ENCODE data around the gene GSPT2. TPM values are rescaled to one million over a fixed set of nuclear protein-coding genes. Genes with fewer than 3 reads are reported as not detected.

Gene GSPT2
- polyA plus RNA-seq, 4 donors, result 1.1 to 12.9 (median 3.5) TPM

DNA sequence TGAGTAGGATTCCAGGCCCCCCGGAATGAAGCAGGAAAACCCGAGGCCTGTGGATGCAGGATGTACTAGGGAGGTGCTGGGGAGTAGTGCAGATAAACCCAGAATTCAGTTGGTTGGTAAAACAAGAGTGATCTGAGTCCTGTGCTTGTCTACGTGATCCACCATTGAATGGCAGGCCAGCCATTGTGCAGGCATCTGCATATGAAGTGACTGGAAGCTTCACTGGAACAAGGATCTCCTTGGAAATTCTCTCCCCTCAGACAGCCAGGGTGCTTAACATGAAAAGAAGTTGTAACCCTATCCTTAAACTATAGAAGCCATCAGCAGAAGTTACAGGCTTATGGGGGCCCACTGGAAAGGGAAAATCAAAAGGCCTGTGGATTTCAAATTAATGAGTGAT lies 656 bp upstream of the GSPT2 start:
- 70 to 93% (median 92%) methylated on average over 3 of the region's 3 CpGs for WGBS, 3 donors
- DNase-seq, result no peak
- FAIRE-seq, result no peak
- Histone ChIP-seq H3K9me3 (ENCODE audit: control insufficient read depth in 2 of 2, insufficient read depth in 1 of 2, low read depth in 1 of 2, low read length in 1 of 2) (peaks cover 0 to 5% of the 10 kb centered on the region in 2 donors), H3K4me3 (ENCODE audit: low read depth in 1 of 3, low read length in 3 of 3) (no peak overlapping the region), H3K4me1 (ENCODE audit: control insufficient read depth in 3 of 3, insufficient read depth in 2 of 3, low read depth in 1 of 3, low read length in 2 of 3) (no peaks in the 10 kb centered on the region), H3K36me3 (ENCODE audit: control insufficient read depth in 3 of 3, insufficient read depth in 2 of 3, low read depth in 1 of 3, low read length in 3 of 3) (no peaks in the 10 kb centered on the region), H3K27ac (ENCODE audit: low read depth in 1 of 3, low read length in 2 of 3) (no peak overlapping the region), H3K27me3 (ENCODE audit: control insufficient read depth in 3 of 3, insufficient read depth in 3 of 3, low read length in 3 of 3) (peaks cover 0 to 2% (median 2%) of the 10 kb centered on the region in 3 donors)

DNA sequence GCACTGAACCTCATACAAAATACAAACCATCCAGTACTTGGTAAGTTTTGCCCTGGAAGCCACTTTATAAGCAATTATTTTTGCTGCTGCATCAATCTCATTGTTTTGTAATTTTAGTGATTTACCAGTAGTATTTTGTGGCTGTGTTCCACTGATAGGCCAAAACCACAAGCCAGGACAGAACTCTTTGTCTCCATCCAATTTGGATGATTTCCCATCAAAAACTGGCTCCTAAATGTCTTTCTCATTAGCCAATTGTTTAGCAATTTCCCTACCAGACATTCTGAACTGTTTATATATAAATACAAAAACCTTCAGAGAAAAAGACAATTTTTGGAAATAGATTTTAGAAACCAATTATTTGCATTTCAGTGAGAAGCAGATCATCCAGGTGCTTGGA lies 4.4 kb downstream of the GSPT2 start:
- H3K36me3 ChIP-seq (ENCODE audit: control insufficient read depth in 3 of 3, insufficient read depth in 2 of 3, low read depth in 1 of 3, low read length in 3 of 3), result no peaks in the 10 kb centered on the region
- no peak overlapping the region for H3K4me3 ChIP-seq (ENCODE audit: low read depth in 1 of 3, low read length in 3 of 3)
- no peaks in the 10 kb centered on the region for H3K4me1 ChIP-seq (ENCODE audit: control insufficient read depth in 3 of 3, insufficient read depth in 2 of 3, low read depth in 1 of 3, low read length in 2 of 3)
- FAIRE-seq, result no peak
- H3K27me3 ChIP-seq (ENCODE audit: control insufficient read depth in 3 of 3, insufficient read depth in 3 of 3, low read length in 3 of 3), result no peaks in the 10 kb centered on the region
- H3K9me3 ChIP-seq (ENCODE audit: control insufficient read depth in 2 of 2, insufficient read depth in 1 of 2, low read depth in 1 of 2, low read length in 1 of 2), result peaks cover 0 to 5% of the 10 kb centered on the region in 2 donors
- DNase-seq, result no peak
- H3K27ac ChIP-seq (ENCODE audit: low read depth in 1 of 3, low read length in 2 of 3), result no peak overlapping the region

GRCh38 chrX:51759055-51759839 lies 16.0 kb downstream of the GSPT2 start:
- no peaks in the 10 kb centered on the region for H3K4me1 ChIP-seq (ENCODE audit: control insufficient read depth in 3 of 3, insufficient read depth in 2 of 3, low read depth in 1 of 3, low read length in 2 of 3)
- no peaks in the 10 kb centered on the region for H3K27me3 ChIP-seq (ENCODE audit: control insufficient read depth in 3 of 3, insufficient read depth in 3 of 3, low read length in 3 of 3)
- H3K4me3 ChIP-seq (ENCODE audit: low read depth in 1 of 3, low read length in 3 of 3), result no peak overlapping the region
- WGBS, 3 donors, result 49 to 68% (median 64%) methylated on average over 6 of the region's 6 CpGs
- DNase-seq, result no peak
- FAIRE-seq, result no peak
- H3K27ac ChIP-seq (ENCODE audit: low read depth in 1 of 3, low read length in 2 of 3), result no peak overlapping the region
- H3K9me3 ChIP-seq (ENCODE audit: control insufficient read depth in 2 of 2, insufficient read depth in 1 of 2, low read depth in 1 of 2, low read length in 1 of 2), result no peaks in the 10 kb centered on the region
- H3K36me3 ChIP-seq (ENCODE audit: control insufficient read depth in 3 of 3, insufficient read depth in 2 of 3, low read depth in 1 of 3, low read length in 3 of 3), result no peaks in the 10 kb centered on the region

DNA sequence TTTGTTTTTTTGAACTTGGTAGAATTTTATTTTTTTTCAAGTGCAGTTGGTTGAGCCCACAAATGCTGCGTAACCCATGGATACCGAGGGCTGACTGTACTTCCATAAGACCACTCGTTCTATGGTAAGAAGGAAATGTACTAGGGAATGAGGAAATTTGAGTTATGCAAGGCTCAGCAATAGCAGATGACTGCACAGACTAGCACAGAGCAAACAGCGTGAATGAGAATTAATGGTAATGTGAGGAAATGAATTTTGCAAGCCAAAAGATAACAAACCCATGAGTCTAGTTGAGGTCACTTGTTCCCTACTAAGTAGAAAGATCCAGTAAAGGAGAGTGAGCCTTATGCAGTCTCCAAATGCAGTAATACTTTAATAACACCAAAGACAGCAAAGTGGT lies 17.4 kb downstream of the GSPT2 start:
- WGBS, 3 donors, result 72 to 86% (median 84%) methylated on average over 4 of the region's 4 CpGs

DNA sequence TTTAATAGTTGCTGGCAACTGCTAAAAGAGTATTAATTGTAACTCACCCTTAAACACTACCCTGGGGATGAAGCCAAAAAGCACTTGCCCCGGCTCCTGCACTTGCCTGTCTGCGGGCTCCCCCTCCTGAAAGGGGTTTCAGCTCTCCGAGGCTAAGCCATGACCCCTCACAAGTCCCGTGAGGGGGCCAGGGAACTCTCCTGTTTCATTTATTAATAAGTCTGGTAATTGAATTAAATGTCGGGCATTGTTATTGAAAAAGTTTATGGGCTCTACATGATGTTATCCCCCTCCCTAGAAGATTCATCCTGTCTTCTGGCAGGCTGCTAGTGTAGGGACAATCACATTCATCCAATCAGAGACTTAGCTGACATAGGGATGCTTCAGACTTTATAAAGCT lies 23.3 kb downstream of the GSPT2 start:
- no peak overlapping the region for H3K4me3 ChIP-seq (ENCODE audit: low read depth in 1 of 3, low read length in 3 of 3)
- DNase-seq (no peak), FAIRE-seq (no peak)
- H3K27me3 ChIP-seq (ENCODE audit: control insufficient read depth in 3 of 3, insufficient read depth in 3 of 3, low read length in 3 of 3), result no peaks in the 10 kb centered on the region
- H3K36me3 ChIP-seq (ENCODE audit: control insufficient read depth in 3 of 3, insufficient read depth in 2 of 3, low read depth in 1 of 3, low read length in 3 of 3), result no peaks in the 10 kb centered on the region
- no peak overlapping the region for H3K27ac ChIP-seq (ENCODE audit: low read depth in 1 of 3, low read length in 2 of 3)
- H3K9me3 ChIP-seq (ENCODE audit: control insufficient read depth in 2 of 2, insufficient read depth in 1 of 2, low read depth in 1 of 2, low read length in 1 of 2), result no peaks in the 10 kb centered on the region
- no peaks in the 10 kb centered on the region for H3K4me1 ChIP-seq (ENCODE audit: control insufficient read depth in 3 of 3, insufficient read depth in 2 of 3, low read depth in 1 of 3, low read length in 2 of 3)
- WGBS, 3 donors, result 66 to 74% (median 74%) methylated on average over 5 of the region's 5 CpGs

More for the DNA sequence above, 17.4 kb downstream of the GSPT2 start:
- Histone ChIP-seq H3K36me3 (ENCODE audit: control insufficient read depth in 3 of 3, insufficient read depth in 2 of 3, low read depth in 1 of 3, low read length in 3 of 3) (no peaks in the 10 kb centered on the region), H3K9me3 (ENCODE audit: control insufficient read depth in 2 of 2, insufficient read depth in 1 of 2, low read depth in 1 of 2, low read length in 1 of 2) (no peaks in the 10 kb centered on the region), H3K27ac (ENCODE audit: low read depth in 1 of 3, low read length in 2 of 3) (no peak overlapping the region), H3K27me3 (ENCODE audit: control insufficient read depth in 3 of 3, insufficient read depth in 3 of 3, low read length in 3 of 3) (no peaks in the 10 kb centered on the region), H3K4me1 (ENCODE audit: control insufficient read depth in 3 of 3, insufficient read depth in 2 of 3, low read depth in 1 of 3, low read length in 2 of 3) (no peaks in the 10 kb centered on the region), H3K4me3 (ENCODE audit: low read depth in 1 of 3, low read length in 3 of 3) (no peak overlapping the region)
- FAIRE-seq (no peak), DNase-seq (no peak)

- no peaks in the 10 kb centered on the region for H3K27me3 ChIP-seq (ENCODE audit: control insufficient read depth in 3 of 3, insufficient read depth in 3 of 3, low read length in 3 of 3)
- DNase-seq (no peak), FAIRE-seq (no peak)
- H3K4me3 ChIP-seq (ENCODE audit: low read depth in 1 of 3, low read length in 3 of 3), result no peak overlapping the region
- H3K9me3 ChIP-seq (ENCODE audit: control insufficient read depth in 2 of 2, insufficient read depth in 1 of 2, low read depth in 1 of 2, low read length in 1 of 2), result no peaks in the 10 kb centered on the region
- WGBS, 3 donors, result 20 to 28% (median 27%) methylated on average over 3 of the region's 3 CpGs
- no peak overlapping the region for H3K27ac ChIP-seq (ENCODE audit: low read depth in 1 of 3, low read length in 2 of 3)
- H3K36me3 ChIP-seq (ENCODE audit: control insufficient read depth in 3 of 3, insufficient read depth in 2 of 3, low read depth in 1 of 3, low read length in 3 of 3), result no peaks in the 10 kb centered on the region
- no peaks in the 10 kb centered on the region for H3K4me1 ChIP-seq (ENCODE audit: control insufficient read depth in 3 of 3, insufficient read depth in 2 of 3, low read depth in 1 of 3, low read length in 2 of 3)
Observed at GRCh38 chrX:51776851-51777250, 33.6 kb downstream of the GSPT2 start.

DNA sequence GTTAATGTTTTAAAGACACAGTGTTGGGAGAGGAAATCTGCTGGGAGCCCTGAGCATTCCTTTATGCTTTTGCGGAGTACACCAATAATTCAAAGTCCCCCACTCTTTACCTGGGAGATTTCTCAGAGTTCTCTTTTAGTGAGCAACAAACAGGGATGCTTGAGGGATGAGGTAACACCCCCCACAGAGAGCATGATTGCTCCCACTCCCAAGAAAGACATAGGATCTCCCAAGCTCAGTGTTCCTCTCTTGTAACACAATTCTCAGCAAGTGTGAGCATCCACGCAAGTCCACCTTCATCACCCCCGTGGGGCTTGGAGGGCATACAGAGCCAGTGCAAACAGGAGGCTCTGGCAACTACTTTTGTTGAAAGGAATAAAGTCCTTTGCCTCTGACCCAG lies 36.1 kb downstream of the GSPT2 start:
- no peaks in the 10 kb centered on the region for H3K36me3 ChIP-seq (ENCODE audit: control insufficient read depth in 3 of 3, insufficient read depth in 2 of 3, low read depth in 1 of 3, low read length in 3 of 3)
- FAIRE-seq, result no peak
- no peaks in the 10 kb centered on the region for H3K9me3 ChIP-seq (ENCODE audit: control insufficient read depth in 2 of 2, insufficient read depth in 1 of 2, low read depth in 1 of 2, low read length in 1 of 2)
- WGBS, 3 donors, result 42 to 84% (median 83%) methylated on average over 3 of the region's 3 CpGs
- H3K27ac ChIP-seq (ENCODE audit: low read depth in 1 of 3, low read length in 2 of 3), result no peak overlapping the region
- H3K4me1 ChIP-seq (ENCODE audit: control insufficient read depth in 3 of 3, insufficient read depth in 2 of 3, low read depth in 1 of 3, low read length in 2 of 3), result no peaks in the 10 kb centered on the region
- H3K4me3 ChIP-seq (ENCODE audit: low read depth in 1 of 3, low read length in 3 of 3), result no peak overlapping the region
- H3K27me3 ChIP-seq (ENCODE audit: control insufficient read depth in 3 of 3, insufficient read depth in 3 of 3, low read length in 3 of 3), result no peaks in the 10 kb centered on the region
- no peak for DNase-seq

GRCh38 chrX:51795136-51795535 lies 51.9 kb downstream of the GSPT2 start:
- Histone ChIP-seq H3K36me3 (ENCODE audit: control insufficient read depth in 3 of 3, insufficient read depth in 2 of 3, low read depth in 1 of 3, low read length in 3 of 3) (no peaks in the 10 kb centered on the region), H3K9me3 (ENCODE audit: control insufficient read depth in 2 of 2, insufficient read depth in 1 of 2, low read depth in 1 of 2, low read length in 1 of 2) (no peaks in the 10 kb centered on the region), H3K27me3 (ENCODE audit: control insufficient read depth in 3 of 3, insufficient read depth in 3 of 3, low read length in 3 of 3) (no peaks in the 10 kb centered on the region), H3K4me1 (ENCODE audit: control insufficient read depth in 3 of 3, insufficient read depth in 2 of 3, low read depth in 1 of 3, low read length in 2 of 3) (no peaks in the 10 kb centered on the region), H3K4me3 (ENCODE audit: low read depth in 1 of 3, low read length in 3 of 3) (no peak overlapping the region), H3K27ac (ENCODE audit: low read depth in 1 of 3, low read length in 2 of 3) (no peak overlapping the region)
- 67 to 91% (median 80%) methylated on average over 2 of the region's 2 CpGs for WGBS, 3 donors
- no peak for DNase-seq
- FAIRE-seq, result no peak

Data from small intestine (tissue), 7 donors.